Measurements from ENCODE around the gene RAB7A. TPM values are rescaled to one million over a fixed set of nuclear protein-coding genes. Genes with fewer than 3 reads are reported as not detected.

RAB7A gene
- total and polyA plus RNA-seq, 2 of the 4 experiments (the other 2 are of a cell fraction): 57.0 to 240 TPM

DNA sequence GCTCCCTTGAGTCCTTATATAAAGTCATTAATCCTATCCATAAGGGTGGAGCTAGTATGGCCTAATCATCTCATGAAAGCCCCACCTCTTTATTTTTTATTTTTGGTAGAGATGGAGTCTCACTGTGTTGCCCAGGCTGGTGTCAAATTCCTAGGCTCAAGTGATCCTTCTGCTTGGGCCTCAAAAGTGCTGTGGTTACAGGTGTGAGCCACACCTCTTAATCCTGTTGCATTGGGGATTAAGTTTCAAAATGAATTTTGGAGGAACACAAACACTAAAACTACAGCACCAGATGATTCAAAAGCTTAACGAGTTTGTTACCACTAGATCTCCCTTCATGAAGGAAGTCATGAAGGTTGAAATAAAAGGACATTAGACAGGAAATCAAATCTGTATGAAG is 27.7 kb downstream of the RAB7A start:
- H3K27me3 ChIP-seq (ENCODE audit: control insufficient read depth, insufficient read depth, low read length): no peaks in the 10 kb centered on the region
- H3K14ac ChIP-seq (replicated peaks; ENCODE audit: low read depth, low read length): no peak overlapping the region
- TF ChIP-seq MAZ (IDR thresholded peaks at IDR 0.05; ENCODE audit: borderline replicate concordance, low read depth, low read length) (no peak), CEBPB (IDR thresholded peaks at IDR 0.05; ENCODE audit: low read depth, low read length) (no peak), SMC3 (IDR thresholded peaks at IDR 0.05; ENCODE audit: low read depth, low read length) (no peak), POLR2A (IDR thresholded peaks at IDR 0.05; ENCODE audit: low read depth, low read length) (no peak)
- TF ChIP-seq, protein P1, sequence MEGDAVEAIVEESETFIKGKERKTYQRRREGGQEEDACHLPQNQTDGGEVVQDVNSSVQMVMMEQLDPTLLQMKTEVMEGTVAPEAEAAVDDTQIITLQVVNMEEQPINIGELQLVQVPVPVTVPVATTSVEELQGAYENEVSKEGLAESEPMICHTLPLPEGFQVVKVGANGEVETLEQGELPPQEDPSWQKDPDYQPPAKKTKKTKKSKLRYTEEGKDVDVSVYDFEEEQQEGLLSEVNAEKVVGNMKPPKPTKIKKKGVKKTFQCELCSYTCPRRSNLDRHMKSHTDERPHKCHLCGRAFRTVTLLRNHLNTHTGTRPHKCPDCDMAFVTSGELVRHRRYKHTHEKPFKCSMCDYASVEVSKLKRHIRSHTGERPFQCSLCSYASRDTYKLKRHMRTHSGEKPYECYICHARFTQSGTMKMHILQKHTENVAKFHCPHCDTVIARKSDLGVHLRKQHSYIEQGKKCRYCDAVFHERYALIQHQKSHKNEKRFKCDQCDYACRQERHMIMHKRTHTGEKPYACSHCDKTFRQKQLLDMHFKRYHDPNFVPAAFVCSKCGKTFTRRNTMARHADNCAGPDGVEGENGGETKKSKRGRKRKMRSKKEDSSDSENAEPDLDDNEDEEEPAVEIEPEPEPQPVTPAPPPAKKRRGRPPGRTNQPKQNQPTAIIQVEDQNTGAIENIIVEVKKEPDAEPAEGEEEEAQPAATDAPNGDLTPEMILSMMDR (conservative IDR thresholded peaks at IDR 0.05; ENCODE audit: low read depth, low read length): no peak
- intact Hi-C loops (cut with micrococcal nuclease) (no loop called here), dilution Hi-C loops (cut with HindIII; ENCODE audit: low sequenced_read_pairs, unreplicated experiment) (no loop called here), in situ Hi-C loops (cut with MboI; ENCODE audit: low sequenced_read_pairs) (no loop called here)
- H3K9me3 ChIP-seq (ENCODE audit: control insufficient read depth, insufficient read depth, low read length): no peaks in the 10 kb centered on the region
- no peak overlapping the region for H2BK120ac ChIP-seq (ENCODE audit: low read depth, low read length)
- H3K9me1 ChIP-seq (ENCODE audit: insufficient read depth, low read length): peaks cover 14% of the 10 kb centered on the region
- H4K91ac ChIP-seq (ENCODE audit: insufficient read depth, low read depth, low read length): no peak overlapping the region
- H3K27ac ChIP-seq (ENCODE audit: insufficient read depth, low read length): no peak overlapping the region
- H2BK15ac ChIP-seq (ENCODE audit: low read depth, low read length): no peak overlapping the region
- peaks cover 4% of the 10 kb centered on the region for H3K4me1 ChIP-seq (ENCODE audit: control insufficient read depth, insufficient read depth, low read length)
- H3K79me1 ChIP-seq (ENCODE audit: low read depth in 1 of 2, low read length in 2 of 2): peaks cover 16 to 75% of the 10 kb centered on the region in 2 experiments
- no TSS peak for BruUV-seq (replicated peaks)
- ATAC-seq (ENCODE audit: low read depth): no peak
- no peak overlapping the region for H4K5ac ChIP-seq (ENCODE audit: low read depth, low read length)
- H3K18ac ChIP-seq (ENCODE audit: low read depth, low read length): no peak overlapping the region
- H3K9ac ChIP-seq (ENCODE audit: low read depth, low read length): no peak overlapping the region
- no peak overlapping the region for H2BK20ac ChIP-seq (ENCODE audit: low read depth, low read length)
- ChIA-PET POLR2A (ENCODE audit: unreplicated experiment) (no interaction called here), CTCF (no interaction called here)
- no peak overlapping the region for H3K56ac ChIP-seq (ENCODE audit: extremely low read depth, insufficient read depth, low read length)
- no CpG with 5 or more reads among the region's 1 CpG for WGBS, 2 experiments (ENCODE audit: extremely low coverage in 2 of 2, insufficient read length in 1 of 2)
- no peak overlapping the region for H3K4me2 ChIP-seq (ENCODE audit: low read depth, low read length)
- no peak for DNase-seq
- no peak overlapping the region for H2BK5ac ChIP-seq (ENCODE audit: low read depth, low read length, poor library complexity, severe bottlenecking)
- no peak overlapping the region for H2AK9ac ChIP-seq (replicated peaks; ENCODE audit: low read depth, low read length, poor library complexity)
- H4K8ac ChIP-seq (ENCODE audit: low read depth in 2 of 2, low read length in 2 of 2): no peak overlapping the region
- no peak overlapping the region for H2AFZ ChIP-seq (replicated peaks; ENCODE audit: low read length, poor library complexity)
- no peak overlapping the region for H2AK5ac ChIP-seq (ENCODE audit: low read depth, low read length)
- H3K4me3 ChIP-seq (ENCODE audit: insufficient read depth, low read depth, low read length): no peak overlapping the region
- no peak overlapping the region for H3K4ac ChIP-seq (ENCODE audit: low read depth, low read length)
- no peak overlapping the region for H3K23ac ChIP-seq (ENCODE audit: low read depth, low read length)
- peaks cover 84% of the 10 kb centered on the region for H4K20me1 ChIP-seq (ENCODE audit: insufficient read depth, low read length)
- 0 out of 2 replicates have a peak, but pooled peaks cover 1% of the 10 kb centered on the region for H3K36me3 ChIP-seq (ENCODE audit: control insufficient read depth, insufficient read depth, low read length)
